Choroid plexus epithelial cell (primary cell): ENCODE measurements around the gene KRT81.
"Not testable (repeated sequence)": the region's sequence is repeated elsewhere in the genome, so short reads cannot be mapped to it uniquely, and the experiment has no call there.

Experiments used
- DNase-seq: peaks from one replicate; pipeline ENCODE4 v3.0.0-alpha.2; 2010; ENCODE audit warnings: low read depth
- H3K4me3 ChIP-seq: 2 replicates; pipeline ENCODE4 v1.5.1; 2011; ENCODE audit warnings: low read depth, mild to moderate bottlenecking, control low read depth, low read length, moderate library complexity
- CTCF ChIP-seq: conservative IDR thresholded peaks from 2 replicates; pipeline ENCODE4 v1.5.1; 2011; ENCODE audit warnings: low read depth, mild to moderate bottlenecking, control low read depth, inconsistent platforms, low read length, moderate library complexity

KRT81 gene

DNA sequence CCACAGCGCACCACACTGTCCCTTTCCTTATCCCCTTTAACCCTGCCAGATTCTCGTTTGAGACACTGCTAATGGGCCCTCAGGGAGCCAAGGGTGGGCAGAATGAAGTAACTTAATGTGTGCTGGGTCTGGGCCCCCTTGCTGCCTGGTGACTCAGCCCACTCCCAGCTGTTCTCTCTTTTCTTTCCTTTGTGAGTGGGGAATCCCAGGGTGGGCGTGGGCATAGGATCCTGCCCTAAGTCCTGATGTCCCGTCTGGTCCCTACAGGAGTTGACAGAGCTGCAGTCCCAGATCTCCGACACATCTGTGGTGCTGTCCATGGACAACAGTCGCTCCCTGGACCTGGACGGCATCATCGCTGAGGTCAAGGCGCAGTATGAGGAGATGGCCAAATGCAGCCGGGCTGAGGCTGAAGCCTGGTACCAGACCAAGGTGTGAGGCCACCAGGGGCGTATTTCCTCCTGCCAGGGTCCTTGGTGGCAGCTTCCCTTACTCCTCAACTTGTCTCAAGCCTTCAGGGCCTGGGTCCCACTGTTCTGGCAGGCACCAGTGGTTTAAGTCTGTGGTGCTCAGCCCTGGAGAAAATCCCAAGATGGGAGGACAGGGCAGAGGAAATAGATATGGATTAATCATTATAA lies 50.0 kb downstream of the KRT81 start:
- TF ChIP-seq CTCF: no peak
- DNase-seq: no peak

GRCh38 chr12:52240247-52240646 lies 51.1 kb downstream of the KRT81 start:
- H3K4me3 ChIP-seq, DNase-seq: not testable (repeated sequence)

More for the DNA sequence above, 50.0 kb downstream of the KRT81 start:
- H3K4me3 ChIP-seq: no peak overlapping the region

DNA sequence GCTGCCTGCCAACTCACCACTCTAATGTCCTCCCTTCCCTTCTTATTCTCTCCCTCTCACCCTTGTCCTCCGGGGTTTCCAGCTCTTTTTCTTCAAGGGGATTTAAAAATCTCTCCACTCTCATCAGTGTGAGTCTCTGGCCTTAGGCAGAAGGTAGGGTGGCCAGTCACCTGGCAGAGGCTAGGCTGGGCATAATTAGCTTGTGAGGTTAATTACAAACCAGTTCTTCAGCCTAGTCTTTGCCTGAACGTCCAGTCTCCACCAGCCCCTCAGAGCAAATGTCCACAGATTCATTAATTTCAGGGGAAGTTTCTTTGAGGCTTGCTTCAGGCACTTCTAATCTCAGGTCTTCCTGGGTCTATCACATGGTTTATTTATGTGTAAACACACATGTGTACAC lies 51.6 kb downstream of the KRT81 start:
- no peak overlapping the region for H3K4me3 ChIP-seq
- TF ChIP-seq CTCF: no peak
- DNase-seq: no peak

GRCh38 chr12:52238916-52239646 lies 52.3 kb downstream of the KRT81 start:
- no peak overlapping the region for H3K4me3 ChIP-seq
- DNase-seq: no peak
- TF ChIP-seq CTCF: no peak

DNA sequence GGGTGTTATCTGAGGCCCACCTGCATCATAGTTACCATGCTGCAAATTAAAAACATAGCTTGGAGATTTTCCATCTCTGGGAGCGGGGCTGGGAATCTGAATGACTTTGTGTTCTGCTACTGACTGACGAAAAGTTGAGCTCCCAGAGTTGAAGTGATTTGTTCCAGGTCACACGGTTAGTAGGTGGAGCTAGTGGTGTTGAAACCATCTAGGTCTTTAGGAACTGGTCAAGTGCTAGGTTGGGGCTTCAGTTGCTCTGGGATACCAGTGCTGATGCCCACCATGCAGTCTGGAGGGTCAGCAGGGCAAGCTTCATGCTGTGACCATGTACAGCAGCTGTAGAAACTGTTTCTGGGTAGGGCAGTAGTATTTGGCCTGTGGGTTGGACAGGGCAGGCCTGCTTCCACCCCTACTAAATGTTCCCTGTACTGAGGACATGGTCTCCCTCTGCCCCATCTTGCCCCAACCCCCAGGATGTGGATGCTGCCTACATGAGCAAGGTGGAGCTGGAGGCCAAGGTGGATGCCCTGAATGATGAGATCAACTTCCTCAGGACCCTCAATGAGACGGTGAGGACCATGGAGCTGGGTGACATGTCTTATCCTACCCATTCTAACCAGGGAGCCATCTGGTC lies 53.0 kb downstream of the KRT81 start:
- DNase-seq: peak; percentile 90
- no peak for TF ChIP-seq CTCF
- H3K4me3 ChIP-seq: no peak overlapping the region

GRCh38 chr12:52236386-52237050 lies 54.8 kb downstream of the KRT81 start:
- TF ChIP-seq CTCF: no peak
- H3K4me3 ChIP-seq: no peak overlapping the region
- DNase-seq: no peak
